OCI-LY7 (cell line): ENCODE results near the gene ARHGEF10L. TPM values are rescaled to one million over a fixed set of nuclear protein-coding genes. Genes with fewer than 3 reads are reported as not detected.

Experiments used
- BruUV-seq: library from RNA; stranded (reverse); fragments of 400-500 nt; replicated peaks from 2 replicates; lab custom pipeline; 2021; lab: Mats Ljungman, UMichigan
- CTCF ChIA-PET: fragments of 300-600 bp; sonication (Branson Sonifier 250); formaldehyde crosslinking; loops from one replicate; lab custom pipeline; 2022; ENCODE audit warnings: antibody characterized with exemption; ENCODE audit not compliant: unreplicated experiment; lab: Charles Lee
- POLR2A ChIA-PET: fragments of 300-600 bp; sonication (Branson Sonifier 250); formaldehyde crosslinking; loops from one replicate; lab custom pipeline; 2022; ENCODE audit warnings: antibody characterized with exemption; lab: Charles Lee
- DNase-seq: peaks from one replicate; pipeline ENCODE4 v3.0.0-alpha.2; 2015; ENCODE audit warnings: low spot score
- H2AFZ ChIP-seq: fragments of 200-600 bp; sonication (generic), shearing (Covaris generic); 2 replicates; pipeline ENCODE4 v1.6.1; 2014; ENCODE audit warnings: mild to moderate bottlenecking, antibody characterized with exemption, low read length, moderate library complexity
- H3K27ac ChIP-seq: fragments of 200-600 bp; sonication (generic); 2 replicates; pipeline ENCODE4 v1.5.1; 2014; ENCODE audit warnings: mixed run types, low read depth, mild to moderate bottlenecking, moderate library complexity, low read length, inconsistent platforms; ENCODE audit not compliant: poor library complexity, severe bottlenecking
- H3K36me3 ChIP-seq: fragments of 200-600 bp; sonication (generic); 2 replicates; pipeline ENCODE4 v1.6.1; 2014; ENCODE audit warnings: mild to moderate bottlenecking, antibody characterized with exemption, low read length, moderate library complexity, mixed read lengths; ENCODE audit not compliant: insufficient read depth
- H3K4me1 ChIP-seq: fragments of 200-600 bp; sonication (generic); 2 replicates; pipeline ENCODE4 v1.5.1; 2014; ENCODE audit warnings: mild to moderate bottlenecking, low read length; ENCODE audit not compliant: insufficient read depth, poor library complexity, severe bottlenecking
- H3K4me2 ChIP-seq: fragments of 200-600 bp; sonication (generic); 2 replicates; pipeline ENCODE4 v1.6.1; 2014; ENCODE audit warnings: mild to moderate bottlenecking, low read length
- H3K4me3 ChIP-seq: fragments of 200-600 bp; sonication (generic); 2 replicates; pipeline ENCODE4 v1.5.1; 2014; ENCODE audit warnings: mild to moderate bottlenecking, low read depth, low read length; ENCODE audit not compliant: poor library complexity, severe bottlenecking
- H3K79me2 ChIP-seq: fragments of 200-600 bp; sonication (generic); 2 replicates; pipeline ENCODE4 v1.6.1; 2016; ENCODE audit warnings: low read depth, mild to moderate bottlenecking, low read length, moderate library complexity, mixed read lengths; ENCODE audit not compliant: insufficient read depth
- H3K9me2 ChIP-seq: fragments of 200-600 bp; sonication (generic); 2 replicates; pipeline ENCODE4 v1.6.1; 2016; ENCODE audit warnings: mild to moderate bottlenecking, low read length, mixed read lengths; ENCODE audit not compliant: insufficient read depth
- H3K9me3 ChIP-seq: fragments of 200-600 bp; sonication (generic); 2 replicates; pipeline ENCODE4 v1.6.1; 2014; ENCODE audit warnings: mild to moderate bottlenecking, mixed run types, low read length, mixed read lengths
- H4K20me1 ChIP-seq: fragments of 200-600 bp; sonication (generic); 2 replicates; pipeline ENCODE4 v1.6.1; 2014; ENCODE audit warnings: mild to moderate bottlenecking, antibody characterized with exemption, low read length, moderate library complexity, mixed read lengths; ENCODE audit not compliant: insufficient read depth
- EZH2phosphoT487 ChIP-seq: fragments of 200-600 bp; sonication (generic); IDR thresholded peaks from 2 replicates; pipeline ENCODE4 v1.6.1; 2018; ENCODE audit warnings: low read depth, borderline replicate concordance, mild to moderate bottlenecking, mixed run types, antibody characterized with exemption, low read length, moderate library complexity, mixed read lengths
- intact Hi-C: fragments of 100-400 bp; cut with micrococcal nuclease; formaldehyde crosslinking; loops from one replicate; pipeline ENCODE4 v1.10.0; 2022; ENCODE audit not compliant: unreplicated experiment
- total RNA-seq, 2 experiments: library from RNA; depleted of rRNA in 1 of 2; stranded (reverse); fragments of >200 nt in 1 of 2; shearing (Covaris generic) in 1 of 2; gene quantifications; 2 replicates each; pipeline ENCODE4 v1.2.3, GENCODE V29; 2014 to 2022
- TF ChIP-seq, protein P1 (sequence below): fragments of 200-600 bp; sonication (generic); conservative IDR thresholded peaks from 2 replicates; pipeline ENCODE4 v1.5.1; 2014; ENCODE audit warnings: mild to moderate bottlenecking, antibody characterized with exemption, low read length, moderate library complexity, mixed read lengths

Gene ARHGEF10L
- total RNA-seq, 2 experiments from 2014 or later: 2.4 TPM; not detected in 1

DNA sequence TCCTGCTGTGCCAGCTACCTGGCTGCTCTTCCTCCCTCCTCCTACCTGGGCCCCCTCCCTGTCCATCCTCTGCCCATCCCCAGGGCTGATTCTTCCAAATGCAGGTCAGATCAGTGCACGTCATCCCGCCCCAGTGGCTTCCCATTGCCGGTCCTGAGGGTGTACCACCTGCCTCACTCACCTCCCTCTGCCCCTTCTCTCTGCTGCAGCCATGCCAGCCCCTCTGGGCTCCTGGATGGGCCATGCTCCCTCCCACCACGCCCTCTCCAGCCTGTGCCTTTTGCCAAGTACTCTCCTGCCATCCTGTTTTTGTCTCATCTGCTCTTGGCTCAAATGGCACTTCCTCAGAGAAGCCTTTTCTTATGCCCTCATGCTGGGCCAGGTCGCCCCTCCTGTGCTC is 95.8 kb downstream of the ARHGEF10L start:
- intact Hi-C loops: no loop called here
- H2AFZ ChIP-seq: no peak overlapping the region
- no TSS peak for BruUV-seq

DNA sequence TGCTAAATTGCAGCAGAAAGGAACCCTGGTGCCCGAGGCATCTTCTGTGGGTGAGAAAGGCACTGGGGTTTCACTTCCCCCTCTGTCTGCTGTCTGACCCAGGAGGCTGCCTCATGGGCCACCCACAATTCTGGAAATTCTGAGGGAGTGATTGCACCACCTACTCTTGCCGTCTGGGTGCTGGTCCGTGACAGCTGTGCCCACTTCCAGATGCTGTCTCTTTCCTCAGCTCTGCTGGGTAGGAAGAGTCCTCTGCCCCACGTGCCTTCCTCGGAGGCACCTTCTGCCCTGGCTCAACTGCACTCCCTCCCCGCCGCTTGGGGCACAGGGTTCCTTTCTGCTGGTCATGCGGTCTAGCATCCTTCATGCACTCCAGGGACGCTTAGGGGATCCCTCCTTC is 96.3 kb downstream of the ARHGEF10L start:
- TF ChIP-seq, protein P1, sequence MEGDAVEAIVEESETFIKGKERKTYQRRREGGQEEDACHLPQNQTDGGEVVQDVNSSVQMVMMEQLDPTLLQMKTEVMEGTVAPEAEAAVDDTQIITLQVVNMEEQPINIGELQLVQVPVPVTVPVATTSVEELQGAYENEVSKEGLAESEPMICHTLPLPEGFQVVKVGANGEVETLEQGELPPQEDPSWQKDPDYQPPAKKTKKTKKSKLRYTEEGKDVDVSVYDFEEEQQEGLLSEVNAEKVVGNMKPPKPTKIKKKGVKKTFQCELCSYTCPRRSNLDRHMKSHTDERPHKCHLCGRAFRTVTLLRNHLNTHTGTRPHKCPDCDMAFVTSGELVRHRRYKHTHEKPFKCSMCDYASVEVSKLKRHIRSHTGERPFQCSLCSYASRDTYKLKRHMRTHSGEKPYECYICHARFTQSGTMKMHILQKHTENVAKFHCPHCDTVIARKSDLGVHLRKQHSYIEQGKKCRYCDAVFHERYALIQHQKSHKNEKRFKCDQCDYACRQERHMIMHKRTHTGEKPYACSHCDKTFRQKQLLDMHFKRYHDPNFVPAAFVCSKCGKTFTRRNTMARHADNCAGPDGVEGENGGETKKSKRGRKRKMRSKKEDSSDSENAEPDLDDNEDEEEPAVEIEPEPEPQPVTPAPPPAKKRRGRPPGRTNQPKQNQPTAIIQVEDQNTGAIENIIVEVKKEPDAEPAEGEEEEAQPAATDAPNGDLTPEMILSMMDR: no peak
- no peak for TF ChIP-seq EZH2phosphoT487
- H4K20me1 ChIP-seq: no peaks in the 10 kb centered on the region
- no peaks in the 10 kb centered on the region for H3K79me2 ChIP-seq
- H3K4me1 ChIP-seq: peaks cover 16% of the 10 kb centered on the region
- no peak overlapping the region for H2AFZ ChIP-seq
- H3K9me2 ChIP-seq: no peaks in the 10 kb centered on the region
- ChIA-PET CTCF (no interaction called here), POLR2A (no interaction called here)
- H3K9me3 ChIP-seq: no peaks in the 10 kb centered on the region
- H3K27ac ChIP-seq: no peak overlapping the region
- DNase-seq: peak; percentile 61
- no peaks in the 10 kb centered on the region for H3K36me3 ChIP-seq
- peak overlapping the region; percentile 39 for H3K4me2 ChIP-seq
- intact Hi-C loops: no loop called here
- no TSS peak for BruUV-seq
- no peak overlapping the region for H3K4me3 ChIP-seq

More for the DNA sequence above, 95.8 kb downstream of the ARHGEF10L start:
- H3K4me3 ChIP-seq: no peak overlapping the region
- H3K79me2 ChIP-seq: no peaks in the 10 kb centered on the region
- ChIA-PET POLR2A (no interaction called here), CTCF (no interaction called here)
- H3K9me3 ChIP-seq: no peaks in the 10 kb centered on the region
- no peak for DNase-seq
- peak overlapping the region; percentile 39; the same call in 1 of the 2 replicates for H3K4me2 ChIP-seq
- peaks cover 16% of the 10 kb centered on the region for H3K4me1 ChIP-seq
- H4K20me1 ChIP-seq: no peaks in the 10 kb centered on the region
- no peak overlapping the region for H3K27ac ChIP-seq
- H3K36me3 ChIP-seq: no peaks in the 10 kb centered on the region
- H3K9me2 ChIP-seq: no peaks in the 10 kb centered on the region
- no peak for TF ChIP-seq EZH2phosphoT487
- TF ChIP-seq, protein P1: no peak

DNA sequence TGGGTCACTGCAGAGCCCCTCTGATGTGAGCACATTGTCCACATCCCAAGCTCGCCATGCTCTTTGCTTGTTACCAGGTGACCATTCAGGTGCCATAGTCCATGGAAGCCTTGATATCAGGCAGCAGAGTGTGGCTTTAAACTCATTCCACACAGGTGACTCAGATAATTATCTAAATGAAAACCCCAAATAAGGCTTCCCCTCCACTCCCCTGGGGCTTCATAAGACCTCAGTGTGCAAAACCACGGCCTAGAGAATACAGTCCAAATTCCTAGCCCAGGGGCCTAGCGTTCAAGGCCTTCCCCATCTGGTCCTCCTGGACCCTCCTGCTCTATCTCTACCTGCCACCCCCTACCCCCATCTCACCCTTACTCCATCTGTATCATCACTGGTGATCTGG is 97.1 kb downstream of the ARHGEF10L start:
- ChIA-PET POLR2A (no interaction called here), CTCF (no interaction called here)
- Histone ChIP-seq H3K27ac (no peak overlapping the region), H3K79me2 (no peaks in the 10 kb centered on the region), H3K36me3 (no peaks in the 10 kb centered on the region), H3K4me2 (no peak overlapping the region), H4K20me1 (no peaks in the 10 kb centered on the region), H3K4me1 (peaks cover 16% of the 10 kb centered on the region), H2AFZ (no peak overlapping the region), H3K9me2 (no peaks in the 10 kb centered on the region), H3K4me3 (no peak overlapping the region), H3K9me3 (no peaks in the 10 kb centered on the region)
- intact Hi-C loops: no loop called here
- TF ChIP-seq, protein P1: no peak
- TF ChIP-seq EZH2phosphoT487: no peak
- no TSS peak for BruUV-seq
- DNase-seq: no peak
